Activated T-helper 1 cell treated with Interleukin-2 at 50 U/mL for 16 hours (primary cell): ENCODE results near the gene ANKRD31.
"Not testable (repeated sequence)": the region's sequence is repeated elsewhere in the genome, so short reads cannot be mapped to it uniquely, and the experiment has no call there.

ENCODE experiments used
- DNase-seq: peaks from one replicate; pipeline ENCODE4 v3.0.0-alpha.2; 2020; ENCODE audit warnings: low read depth

The ANKRD31 gene

DNA sequence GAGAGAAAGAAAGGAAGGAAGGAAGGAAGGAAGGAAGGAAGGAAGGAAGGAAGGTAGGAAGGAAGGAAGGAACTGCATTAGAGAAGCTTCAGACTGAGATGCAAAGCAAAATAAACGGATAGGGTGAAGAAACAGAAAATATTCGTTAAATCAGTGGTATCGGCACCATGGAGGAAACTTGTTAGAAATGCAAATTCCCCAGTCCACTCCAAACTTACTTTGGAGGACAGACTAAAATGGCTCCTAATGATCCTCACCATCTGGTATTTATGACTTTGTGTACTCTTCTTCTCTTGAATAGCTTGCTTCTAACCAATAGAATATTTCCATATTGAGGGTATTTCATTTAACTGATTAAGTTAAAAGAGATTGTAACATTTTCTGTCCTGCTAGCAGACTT lies 96.4 kb downstream of the ANKRD31 start:
- DNase-seq: no peak

DNA sequence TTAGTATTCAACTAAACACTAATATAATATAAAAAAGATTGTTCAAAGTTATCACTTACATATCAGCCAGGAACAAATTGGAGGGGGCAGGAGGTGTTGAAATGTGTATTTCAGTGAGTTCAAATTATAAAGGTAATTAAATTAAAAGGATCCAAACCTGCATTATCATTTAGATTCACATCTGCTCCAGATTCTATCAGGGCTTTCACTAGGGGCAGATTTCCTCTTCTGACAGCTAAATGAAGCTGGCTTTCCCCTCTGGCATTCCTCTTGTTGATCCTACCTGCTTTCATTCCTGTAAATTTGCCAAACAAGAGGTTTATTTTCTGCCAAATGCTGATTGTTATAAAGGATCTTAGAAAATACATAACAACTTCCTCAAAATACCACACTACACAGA lies 98.0 kb downstream of the ANKRD31 start:
- no peak for DNase-seq

DNA sequence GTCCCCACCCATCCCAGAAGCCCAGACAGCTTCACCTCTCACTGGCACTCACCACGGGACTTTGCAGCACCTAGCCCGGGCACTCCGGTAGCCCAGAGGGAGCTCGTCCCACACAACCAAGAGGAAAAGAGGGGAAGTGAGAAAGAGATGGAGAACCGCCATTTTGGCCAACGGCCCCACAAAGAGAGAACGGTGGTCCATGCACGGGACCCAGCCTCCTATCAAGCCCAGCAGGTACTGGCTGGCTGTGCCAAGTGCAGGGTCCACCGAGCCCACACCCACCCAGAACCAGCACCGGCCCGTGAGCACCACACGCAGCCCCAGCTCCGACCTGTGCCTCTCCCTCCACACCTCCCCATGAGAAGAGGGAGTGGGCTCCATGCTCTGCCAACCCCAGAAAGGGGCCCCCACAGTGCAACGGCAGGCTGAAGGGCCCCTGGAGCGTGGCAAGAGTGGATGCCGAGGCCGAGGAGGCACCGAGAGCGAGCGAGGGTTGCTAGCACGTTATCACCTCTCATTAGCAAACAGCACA lies 105.8 kb downstream of the ANKRD31 start:
- DNase-seq: no peak

DNA sequence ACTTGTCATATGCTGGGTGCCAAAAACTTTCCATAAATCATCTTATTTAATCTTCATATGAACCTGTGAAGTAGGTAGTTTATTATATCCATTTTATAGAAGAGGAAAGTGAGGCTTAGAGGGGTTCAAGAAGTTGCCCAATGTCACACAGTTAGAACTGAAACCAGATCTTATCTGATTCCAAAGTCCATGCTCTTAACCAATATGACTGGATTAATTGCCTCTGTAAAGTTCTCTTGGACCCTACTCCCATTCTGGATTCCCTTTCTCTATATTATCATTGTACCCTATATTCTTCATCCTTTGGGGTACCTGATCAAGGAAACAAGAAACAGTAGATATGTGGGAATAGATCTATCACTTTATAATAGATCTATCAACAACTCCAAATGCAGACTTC lies 119.8 kb downstream of the ANKRD31 start:
- DNase-seq: no peak

DNA sequence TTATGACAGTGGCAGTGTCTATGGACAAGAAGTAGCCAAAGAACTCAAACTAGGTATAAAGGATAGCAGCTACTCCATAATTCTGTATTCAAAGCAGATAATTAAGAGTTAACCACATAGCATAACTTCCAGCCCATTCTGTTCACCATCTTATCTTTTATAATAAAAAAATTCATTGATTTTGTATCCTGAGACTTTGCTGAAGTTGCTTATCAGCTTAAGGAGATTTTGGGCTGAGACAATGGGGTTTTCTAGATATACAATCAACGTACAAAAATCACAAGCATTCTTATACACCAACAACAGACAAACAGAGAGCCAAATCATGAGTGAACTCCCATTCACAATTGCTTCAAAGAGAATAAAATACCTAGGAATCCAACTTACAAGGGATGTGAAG lies 122.4 kb downstream of the ANKRD31 start:
- DNase-seq: not testable (repeated sequence)

DNA sequence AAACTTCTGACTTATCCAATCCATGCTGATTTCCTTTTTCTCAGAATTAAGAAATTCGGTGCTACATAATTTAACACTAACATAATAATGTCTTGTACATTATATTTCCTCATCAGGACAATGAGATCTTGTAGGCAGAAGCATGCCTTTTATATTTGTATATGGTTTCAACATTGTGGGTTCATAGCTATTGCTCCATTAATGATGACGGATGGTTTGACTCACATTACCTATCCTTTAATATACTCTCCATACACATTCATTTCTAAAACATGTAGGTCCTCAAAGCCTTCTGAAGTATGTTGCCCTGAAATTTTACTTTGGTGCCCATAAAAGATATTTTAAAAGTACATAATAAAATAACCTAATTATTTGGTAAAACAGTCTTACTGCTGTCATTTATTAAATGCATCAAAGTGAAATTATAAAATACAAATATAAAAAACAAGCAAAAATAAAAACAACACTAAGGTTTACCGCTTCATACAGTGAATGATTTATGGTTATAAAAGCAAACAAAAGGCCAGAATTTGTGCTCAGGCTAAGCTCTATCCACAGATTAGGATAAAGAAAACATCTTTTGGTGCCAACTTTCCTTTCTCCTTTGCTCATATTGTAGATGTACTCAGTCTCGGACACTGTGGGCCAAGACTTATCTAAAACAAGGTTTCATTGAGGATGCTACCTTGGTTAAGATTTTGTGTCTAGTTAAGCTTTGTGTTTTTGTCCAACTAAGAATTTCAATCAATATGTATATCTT lies 123.1 kb downstream of the ANKRD31 start:
- DNase-seq: no peak

DNA sequence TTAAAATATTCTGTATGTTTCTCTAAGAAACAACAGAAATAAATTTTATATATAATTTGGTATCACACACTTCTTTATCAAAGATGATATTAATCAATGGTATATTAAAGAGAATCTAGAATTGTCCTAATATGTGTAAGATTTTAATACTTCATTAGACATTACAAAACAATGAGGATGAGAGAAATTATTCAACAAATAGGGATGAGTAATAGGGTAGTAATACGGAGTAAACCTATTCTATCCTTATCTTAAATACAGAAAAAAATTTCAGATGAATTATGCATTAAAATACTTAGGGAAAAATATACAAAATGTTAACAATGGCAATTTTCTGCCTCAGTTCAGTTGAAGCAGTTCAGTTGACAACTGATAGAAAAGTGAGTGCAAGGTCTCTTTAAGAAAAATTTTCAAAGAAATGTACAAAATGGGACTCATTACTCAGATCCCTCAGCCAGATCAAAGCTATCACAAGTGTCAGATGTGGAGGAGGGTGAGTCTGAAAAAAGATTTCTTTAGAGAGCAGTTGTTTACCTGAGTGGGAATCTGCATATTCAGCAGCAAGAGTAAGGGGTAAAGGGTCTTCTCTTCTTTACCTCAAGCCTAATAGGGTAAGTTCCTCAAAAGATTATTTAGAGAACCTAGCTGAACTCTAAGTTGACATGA lies 127.6 kb downstream of the ANKRD31 start:
- no peak for DNase-seq

DNA sequence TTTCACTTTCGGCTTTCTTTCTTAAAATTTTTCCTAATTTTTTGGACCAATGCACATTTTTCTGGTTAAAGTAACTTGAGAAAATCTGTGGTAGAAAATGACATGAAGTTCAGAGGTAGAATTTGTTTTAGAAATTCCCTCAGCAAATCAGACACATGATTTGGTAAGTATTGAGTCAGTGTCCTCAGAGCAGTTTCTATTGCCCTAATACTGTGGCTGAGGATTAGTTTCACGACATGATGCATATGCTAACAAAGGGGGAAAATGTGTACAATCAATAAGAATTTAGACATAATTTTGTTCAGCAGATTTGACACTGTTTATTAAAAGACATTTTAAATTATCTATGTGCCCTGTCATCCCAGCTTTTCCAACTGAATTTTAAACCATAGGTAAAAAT lies 128.2 kb downstream of the ANKRD31 start:
- no peak for DNase-seq

DNA sequence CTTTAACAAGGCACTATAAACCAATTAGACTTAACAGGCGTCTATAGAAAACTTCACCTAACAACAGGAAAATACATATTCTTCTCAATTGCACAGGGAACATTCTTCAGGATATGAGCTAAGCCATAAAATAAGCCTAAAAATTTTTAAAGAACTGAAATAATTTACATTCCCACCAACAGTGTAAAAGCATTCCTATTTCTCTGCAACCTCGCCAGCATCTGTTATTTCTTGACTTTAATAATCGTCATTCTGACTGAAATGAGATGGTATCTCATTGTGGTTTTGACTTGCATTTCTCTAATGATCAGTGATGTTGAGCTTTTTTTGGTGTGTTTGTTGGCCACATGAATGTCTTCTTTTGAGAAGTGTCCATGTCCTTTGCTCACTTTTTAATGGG lies 140.7 kb downstream of the ANKRD31 start:
- DNase-seq: not testable (repeated sequence)

DNA sequence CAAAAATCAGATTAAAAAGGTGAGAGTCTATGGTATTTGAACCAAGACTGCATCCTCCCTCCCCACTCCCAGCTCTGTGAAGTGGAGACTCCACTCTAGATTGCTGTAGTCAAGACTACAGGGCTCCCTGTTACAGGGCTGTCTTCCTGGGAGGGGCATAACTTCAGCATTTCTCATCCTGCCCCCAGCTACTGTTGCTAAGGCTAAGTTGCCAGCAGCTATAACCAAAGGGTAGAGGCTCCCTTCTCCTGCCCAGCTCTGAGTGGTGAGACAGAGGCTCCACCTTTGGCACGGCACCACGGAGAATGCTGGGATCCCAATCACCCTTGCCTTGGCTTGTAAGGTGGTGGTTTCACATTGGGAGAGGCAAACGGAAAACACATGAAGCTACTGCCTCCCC lies 145.1 kb downstream of the ANKRD31 start:
- DNase-seq: no peak

DNA sequence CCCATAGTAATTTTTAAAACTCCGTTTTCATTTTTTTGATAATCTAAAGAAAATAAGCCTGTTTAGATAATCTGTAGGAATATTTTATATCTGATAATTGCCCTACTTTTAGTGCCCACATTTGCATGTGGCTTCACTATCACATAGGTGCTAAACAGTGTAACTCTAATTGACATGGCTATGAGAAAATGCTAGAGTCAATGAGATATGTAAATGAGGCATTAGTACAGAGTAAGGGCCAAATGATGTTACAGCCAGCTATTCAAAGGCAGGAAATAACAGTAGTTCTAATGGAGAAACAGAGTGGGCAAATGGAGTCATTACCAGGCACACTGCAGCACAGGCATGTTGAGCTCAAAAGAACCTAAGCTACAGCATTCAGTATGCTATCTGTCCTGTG lies 147.0 kb downstream of the ANKRD31 start:
- no peak for DNase-seq

DNA sequence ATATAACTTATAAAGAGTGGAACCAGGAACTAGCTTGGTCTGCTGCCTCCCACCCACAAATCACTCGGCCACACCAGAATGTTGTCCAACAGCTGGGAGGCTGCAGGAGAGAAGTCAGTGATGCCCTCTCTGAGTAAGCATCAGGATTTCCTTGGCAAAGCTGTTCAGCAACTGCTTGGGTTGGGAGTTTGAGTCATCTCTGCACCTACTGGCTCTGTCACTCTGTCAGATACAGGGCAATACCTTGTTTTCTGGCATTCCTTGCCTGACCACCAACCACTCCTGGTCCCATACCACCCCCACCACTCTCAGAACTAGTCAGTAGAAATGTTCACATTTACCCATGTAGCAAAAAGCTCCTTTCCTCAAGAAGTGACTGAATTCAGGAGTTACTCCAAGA lies 147.5 kb downstream of the ANKRD31 start:
- DNase-seq: no peak

DNA sequence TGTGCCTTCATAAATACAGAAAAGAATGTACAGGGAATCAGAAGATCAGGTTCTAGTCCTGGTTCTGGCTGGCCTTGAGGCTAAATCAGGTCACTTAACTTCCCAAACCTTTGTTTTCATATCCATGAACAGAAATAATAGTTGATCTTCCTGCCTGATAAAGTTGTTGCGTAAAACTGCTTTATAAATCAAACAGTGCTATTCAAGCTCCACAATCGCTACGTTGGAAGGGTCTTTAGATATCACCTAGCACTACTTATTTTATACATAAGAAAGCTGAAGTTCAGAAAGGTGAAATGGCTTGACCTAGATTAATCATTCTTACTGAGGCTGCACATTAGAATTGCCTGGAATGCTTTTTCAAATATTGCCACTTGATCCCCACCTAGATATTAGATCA lies 148.0 kb downstream of the ANKRD31 start:
- DNase-seq: no peak

DNA sequence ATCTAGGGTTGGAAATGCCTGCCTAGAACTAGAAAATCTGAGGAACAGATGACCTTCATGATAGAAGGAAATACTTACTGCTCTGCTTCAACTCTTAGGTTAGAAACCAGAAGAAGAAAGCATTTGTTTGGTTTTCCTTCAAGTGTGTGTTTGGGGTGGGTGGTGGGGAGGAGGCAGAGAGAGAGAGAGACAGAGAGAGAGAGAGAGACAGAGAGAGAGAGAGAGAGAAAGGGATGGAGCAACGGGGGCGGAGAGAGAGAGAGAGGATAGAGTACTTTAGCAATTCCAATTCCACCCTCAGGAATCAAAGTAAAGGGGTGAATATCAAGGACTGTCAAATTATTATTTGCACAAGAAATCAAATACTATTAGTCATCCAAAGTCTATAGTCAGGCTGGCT lies 155.2 kb downstream of the ANKRD31 start:
- no peak for DNase-seq

DNA sequence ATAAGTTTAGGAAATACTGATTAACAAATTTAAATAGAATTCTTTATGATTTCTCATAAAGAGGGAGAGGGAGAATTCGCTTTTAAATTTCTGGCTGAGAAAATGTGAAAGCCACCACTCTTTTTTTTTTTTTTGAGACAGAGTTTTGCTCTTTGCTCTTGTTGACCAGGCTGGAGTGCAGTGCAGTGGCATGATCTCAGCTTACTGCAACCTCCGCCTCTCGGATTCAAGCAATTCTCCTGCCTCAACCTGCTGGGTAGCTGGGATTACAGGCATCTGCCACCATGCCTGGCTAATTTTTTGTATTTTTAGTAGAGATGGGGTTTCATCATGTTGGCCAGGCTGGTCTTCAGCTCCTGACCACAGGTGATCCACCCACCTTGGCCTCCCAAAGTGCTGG lies 157.3 kb downstream of the ANKRD31 start:
- DNase-seq: not testable (repeated sequence)

DNA sequence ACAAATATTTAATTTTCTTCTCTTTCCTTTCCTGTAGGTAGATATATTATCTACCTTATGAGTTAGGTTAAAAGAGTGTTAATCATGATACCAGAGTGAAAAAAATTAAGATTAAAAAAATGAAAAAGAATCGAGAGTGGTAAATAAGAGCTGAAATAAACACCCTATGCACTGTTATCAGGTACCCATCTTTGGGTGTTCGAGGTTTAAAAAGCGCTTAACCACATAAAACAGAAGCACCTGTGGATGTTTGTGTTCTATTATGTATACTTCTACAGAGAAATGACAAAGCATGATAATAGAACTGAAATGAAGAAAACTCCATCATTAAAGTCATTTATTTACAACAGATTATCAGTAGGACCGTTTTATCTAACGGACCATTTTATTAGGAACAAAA lies 158.7 kb downstream of the ANKRD31 start:
- no peak for DNase-seq

DNA sequence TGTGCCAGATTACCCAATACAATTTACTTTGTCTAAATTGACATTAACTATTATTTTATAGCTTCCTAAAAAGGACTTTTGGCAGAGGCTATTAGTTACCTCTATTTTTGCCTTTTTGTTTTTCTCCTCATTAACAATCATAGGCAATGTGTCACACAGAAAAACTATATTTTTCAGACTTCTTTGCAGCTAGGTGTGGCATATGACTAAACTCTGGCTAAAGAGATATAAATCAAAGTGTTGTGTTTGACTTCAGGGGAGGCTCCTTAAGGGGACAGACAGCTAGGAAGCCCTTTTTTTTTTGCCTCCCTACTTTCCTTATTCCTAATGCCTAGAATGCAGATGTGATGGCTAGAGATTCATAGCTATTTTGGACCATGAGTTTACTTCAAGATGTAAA lies 164.6 kb downstream of the ANKRD31 start:
- DNase-seq: no peak

DNA sequence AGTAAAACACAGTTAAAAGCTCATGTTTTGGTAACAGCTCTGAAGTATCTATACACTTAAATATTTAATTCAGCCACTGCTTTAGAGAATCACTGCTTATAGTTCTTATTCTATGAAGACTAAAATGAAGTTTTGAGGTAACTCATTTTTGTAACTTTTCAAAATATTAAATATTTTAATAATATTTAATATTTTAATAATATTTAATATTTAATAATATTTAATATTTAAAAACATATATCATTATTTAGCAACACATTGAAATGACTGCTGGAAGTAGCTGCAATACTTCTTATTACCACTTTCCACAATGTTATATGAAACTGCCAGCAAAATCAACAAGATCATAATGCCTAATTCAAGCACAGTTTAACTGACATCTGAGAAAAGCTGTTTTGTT lies 165.6 kb downstream of the ANKRD31 start:
- DNase-seq: no peak

DNA sequence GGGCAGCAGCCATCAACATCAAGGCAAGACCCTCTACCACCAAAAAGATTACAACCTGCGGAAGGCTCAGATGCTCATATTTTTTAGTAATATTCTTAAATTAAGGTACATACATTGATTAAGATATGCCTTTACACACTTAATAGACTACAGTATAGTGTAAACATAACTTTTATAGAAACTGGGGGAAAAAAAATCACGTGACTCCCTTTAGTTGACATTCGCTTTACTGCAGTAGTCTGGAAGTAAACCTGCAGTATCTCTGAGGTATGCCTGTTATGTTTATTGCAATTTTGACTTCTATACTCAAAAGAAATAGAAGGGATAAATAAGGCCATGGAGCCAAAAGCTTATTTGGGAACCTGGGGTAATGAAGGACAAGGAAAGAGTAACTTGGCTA lies 169.2 kb downstream of the ANKRD31 start:
- no peak for DNase-seq

DNA sequence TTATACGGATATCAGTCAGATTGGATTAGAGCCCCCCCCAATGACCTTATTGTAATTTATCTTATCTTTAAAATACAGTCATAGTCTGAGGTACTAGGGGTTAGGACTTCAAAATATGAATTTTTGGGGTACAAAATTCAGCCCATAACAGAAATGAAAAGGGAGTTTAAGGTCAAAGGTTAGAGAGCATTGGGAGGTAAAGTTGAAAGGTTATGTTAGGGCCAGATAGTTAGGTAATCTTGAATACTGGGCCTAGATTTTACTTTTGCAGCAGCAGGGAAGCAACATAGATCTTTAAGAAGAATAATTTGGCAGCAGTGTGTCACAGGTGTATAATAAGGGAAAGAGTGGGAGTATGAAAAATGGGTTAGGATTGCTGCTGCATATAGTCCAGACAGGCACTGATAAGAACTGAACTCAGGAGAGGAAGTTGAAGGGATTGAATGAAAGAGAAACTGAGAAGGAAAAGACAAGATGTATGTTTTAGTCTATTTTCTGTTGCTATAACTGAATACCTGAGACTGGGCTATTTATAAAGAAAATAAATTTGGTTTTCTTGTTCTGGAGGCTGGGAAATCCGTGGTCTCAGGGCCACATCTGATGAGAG lies 173.7 kb downstream of the ANKRD31 start:
- DNase-seq: no peak

DNA sequence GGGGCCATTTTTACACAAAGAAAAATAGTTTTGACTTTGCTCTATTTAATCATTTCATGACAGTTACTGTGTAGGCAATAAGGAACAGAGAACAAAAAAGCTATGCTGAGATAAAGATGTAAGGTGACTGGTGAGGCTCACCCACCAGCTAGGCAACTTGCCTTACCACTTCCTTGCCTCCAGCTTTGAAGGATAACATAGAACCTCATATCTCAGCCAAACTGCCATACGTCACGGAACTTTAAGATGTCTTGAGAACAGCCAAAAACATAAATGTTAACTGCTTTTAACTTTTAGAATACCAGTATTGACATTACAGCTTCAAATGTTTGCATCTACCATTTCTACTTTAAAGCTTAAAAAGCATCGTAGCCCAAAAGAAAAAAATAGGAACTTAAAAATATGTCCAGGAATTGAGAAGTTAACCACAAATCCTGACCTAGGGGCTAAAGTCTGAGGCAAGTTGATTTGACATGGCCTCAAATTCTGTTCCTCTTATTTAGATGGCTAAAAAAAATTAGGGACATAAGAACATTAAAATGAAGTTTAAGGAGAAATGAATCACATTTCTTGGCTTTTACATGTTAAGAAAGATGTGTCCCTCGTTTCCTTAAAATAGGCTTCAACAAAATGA lies 176.6 kb downstream of the ANKRD31 start:
- DNase-seq: no peak

DNA sequence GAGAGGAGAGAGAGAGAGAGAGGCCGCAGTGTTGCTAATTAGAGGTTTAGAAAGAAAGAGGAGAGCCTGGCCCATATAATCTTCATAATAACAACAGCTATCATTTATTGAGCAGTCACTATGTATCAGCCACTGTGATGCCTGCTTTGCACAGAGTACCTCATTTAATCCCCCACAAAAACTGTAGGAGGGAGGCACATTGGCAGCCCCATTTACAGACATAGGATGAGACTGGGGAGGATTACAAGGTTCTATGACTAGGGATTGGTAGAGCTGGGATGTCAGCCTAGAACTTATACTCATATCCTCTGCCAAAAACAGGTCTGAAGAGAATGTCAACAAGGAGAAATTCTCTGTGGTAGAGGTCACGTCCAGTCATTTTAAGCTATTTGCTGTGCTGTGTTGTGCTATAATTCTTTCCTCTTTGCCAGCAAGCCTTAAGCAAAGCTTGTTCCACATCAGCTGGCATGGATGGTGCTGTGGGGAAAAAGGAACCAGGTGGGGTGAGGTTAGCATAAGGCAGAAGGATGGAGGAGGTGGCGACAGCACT lies 177.6 kb downstream of the ANKRD31 start:
- no peak for DNase-seq
